Measurements from ENCODE around the gene SLC50A1.
"Not testable (repeated sequence)": the region's sequence is repeated elsewhere in the genome, so short reads cannot be mapped to it uniquely, and the experiment has no call there.

The SLC50A1 gene

GRCh38 chr1:155134880-155135414 is 705 bp upstream of the SLC50A1 start:
- peak; percentile 68 to 78 (median 75) for DNase-seq (ENCODE audit: low read depth in 3 of 3)

GRCh38 chr1:155136748-155137147 is 1.1 kb downstream of the SLC50A1 start:
- no peak for DNase-seq (ENCODE audit: low read depth in 3 of 3)

GRCh38 chr1:155137154-155137949 is 1.7 kb downstream of the SLC50A1 start:
- DNase-seq (ENCODE audit: low read depth in 3 of 3) = no peak

- DNase-seq (ENCODE audit: low read depth in 3 of 3) = peak; percentile 78 to 90 (median 84)
Measured at GRCh38 chr1:155139895-155140629, 4.4 kb downstream of the SLC50A1 start, which contains the start of gene DPM3. Gene DPM3 (minus strand): TSS chr1:155140531. CDS start chr1:155140240, 291 bp downstream.

- no peak for DNase-seq (ENCODE audit: low read depth in 3 of 3)
Measured at GRCh38 chr1:155140630-155140953, 4.9 kb downstream of the SLC50A1 start.

- DNase-seq (ENCODE audit: low read depth in 3 of 3) = no peak
Measured at GRCh38 chr1:155141749-155142148, 6.1 kb downstream of the SLC50A1 start.

- DNase-seq (ENCODE audit: low read depth in 3 of 3) = no peak
Measured at GRCh38 chr1:155145491-155145890, 9.8 kb downstream of the SLC50A1 start.

- not testable (repeated sequence) for DNase-seq (ENCODE audit: low read depth in 3 of 3)
Measured at GRCh38 chr1:155155996-155156643, 20.5 kb downstream of the SLC50A1 start.

- DNase-seq (ENCODE audit: low read depth in 3 of 3) = no peak
Measured at GRCh38 chr1:155158991-155159390, 23.3 kb downstream of the SLC50A1 start.

- no peak for DNase-seq (ENCODE audit: low read depth in 3 of 3)
Measured at GRCh38 chr1:155160128-155160527, 24.5 kb downstream of the SLC50A1 start.

GRCh38 chr1:155162631-155163030 is 27.0 kb downstream of the SLC50A1 start:
- not testable (repeated sequence) for DNase-seq (ENCODE audit: low read depth in 3 of 3)

GRCh38 chr1:155163785-155164184 is 28.1 kb downstream of the SLC50A1 start:
- not testable (repeated sequence) for DNase-seq (ENCODE audit: low read depth in 3 of 3)

GRCh38 chr1:155164625-155165024 is 29.0 kb downstream of the SLC50A1 start:
- not testable (repeated sequence) for DNase-seq (ENCODE audit: low read depth in 3 of 3)

- no peak for DNase-seq (ENCODE audit: low read depth in 3 of 3)
Measured at GRCh38 chr1:155166051-155166470, 30.4 kb downstream of the SLC50A1 start.

GRCh38 chr1:155166471-155167165 is 31.0 kb downstream of the SLC50A1 start:
- DNase-seq (ENCODE audit: low read depth in 3 of 3) = no peak

- DNase-seq (ENCODE audit: low read depth in 3 of 3) = peak; percentile 77 to 84 (median 83)
Measured at GRCh38 chr1:155167166-155168104, 31.8 kb downstream of the SLC50A1 start.

- DNase-seq (ENCODE audit: low read depth in 3 of 3) = not testable (repeated sequence)
Measured at GRCh38 chr1:155168105-155168445, 32.4 kb downstream of the SLC50A1 start.

- no peak for DNase-seq (ENCODE audit: low read depth in 3 of 3)
Measured at GRCh38 chr1:155168456-155169210, 33.0 kb downstream of the SLC50A1 start.

- DNase-seq (ENCODE audit: low read depth in 3 of 3) = no peak
Measured at GRCh38 chr1:155169541-155169940, 33.9 kb downstream of the SLC50A1 start.
